H9 (cell line): Measurements from ENCODE around the gene KRT71. TPM values are rescaled to one million over a fixed set of nuclear protein-coding genes. Genes with fewer than 3 reads are reported as not detected.

Experiments used
- DNase-seq: peaks from one replicate; pipeline ENCODE4 v3.0.0-alpha.2; 2017
- H2AFZ ChIP-seq: one replicate; pipeline ENCODE4 v1.6.1; 2013; ENCODE audit warnings: mild to moderate bottlenecking, low read length, control low read depth, moderate library complexity
- H2AK5ac ChIP-seq: 2 replicates; pipeline ENCODE4 v1.6.1; 2013; ENCODE audit warnings: low read length, control low read depth, mixed read lengths; ENCODE audit not compliant: insufficient read length
- H2BK120ac ChIP-seq: one replicate; pipeline ENCODE4 v1.6.1; 2013; ENCODE audit warnings: low read depth, mild to moderate bottlenecking, low read length, control low read depth, inconsistent platforms; ENCODE audit not compliant: poor library complexity, severe bottlenecking
- H2BK12ac ChIP-seq: 2 replicates; pipeline ENCODE4 v1.6.1; 2013; ENCODE audit warnings: low read length, control low read depth, mixed read lengths, low read depth; ENCODE audit not compliant: insufficient read length
- H2BK15ac ChIP-seq: 2 replicates; pipeline ENCODE4 v1.6.1; 2013; ENCODE audit warnings: low read depth, low read length, control low read depth
- H2BK20ac ChIP-seq: one replicate; pipeline ENCODE4 v1.6.1; 2013; ENCODE audit warnings: low read depth, mild to moderate bottlenecking, low read length, control low read depth, inconsistent platforms; ENCODE audit not compliant: poor library complexity, severe bottlenecking
- H2BK5ac ChIP-seq: 2 replicates; pipeline ENCODE4 v1.6.1; 2013; ENCODE audit warnings: low read length, control low read depth, mixed read lengths; ENCODE audit not compliant: insufficient read length
- H3K14ac ChIP-seq: 2 replicates; pipeline ENCODE4 v1.6.1; 2013; ENCODE audit warnings: low read length, control low read depth; ENCODE audit not compliant: insufficient read depth
- H3K18ac ChIP-seq: 2 replicates; pipeline ENCODE4 v1.6.1; 2013; ENCODE audit warnings: low read depth, mild to moderate bottlenecking, mixed read lengths, low read length, control low read depth; ENCODE audit not compliant: insufficient read length
- H3K23ac ChIP-seq: 2 replicates; pipeline ENCODE4 v1.6.1; 2013; ENCODE audit warnings: low read length, control low read depth, mixed read lengths, low read depth; ENCODE audit not compliant: insufficient read length
- H3K23me2 ChIP-seq: 2 replicates; pipeline ENCODE4 v1.6.1; 2013; ENCODE audit warnings: low read depth, mild to moderate bottlenecking, mixed read lengths, low read length, control low read depth; ENCODE audit not compliant: insufficient read length, poor library complexity, severe bottlenecking
- H3K27ac ChIP-seq: 2 replicates; pipeline ENCODE4 v1.5.1; 2013; ENCODE audit warnings: low read length, control low read depth, mixed read lengths, low read depth; ENCODE audit not compliant: insufficient read length
- H3K27me3 ChIP-seq: 2 replicates; pipeline ENCODE4 v1.6.1; 2013; ENCODE audit warnings: low read length, control low read depth, inconsistent platforms; ENCODE audit not compliant: insufficient read depth
- H3K4ac ChIP-seq: 2 replicates; pipeline ENCODE4 v1.6.1; 2013; ENCODE audit warnings: low read depth, mild to moderate bottlenecking, control low read depth, inconsistent platforms, low read length, moderate library complexity
- H3K4me1 ChIP-seq: 2 replicates; pipeline ENCODE4 v1.6.1; 2013; ENCODE audit warnings: low read length, control low read depth, inconsistent platforms; ENCODE audit not compliant: insufficient read depth
- H3K4me2 ChIP-seq: 2 replicates; pipeline ENCODE4 v1.6.1; 2013; ENCODE audit warnings: low read length, control low read depth, mixed read lengths; ENCODE audit not compliant: insufficient read length, insufficient read depth
- H3K56ac ChIP-seq: 2 replicates; pipeline ENCODE4 v1.6.1; 2013; ENCODE audit warnings: low read depth, mild to moderate bottlenecking, mixed read lengths, low read length, control low read depth; ENCODE audit not compliant: insufficient read length
- H3K79me1 ChIP-seq: 2 replicates; pipeline ENCODE4 v1.6.1; 2013; ENCODE audit warnings: low read depth, mild to moderate bottlenecking, moderate library complexity, low read length, control low read depth, inconsistent platforms; ENCODE audit not compliant: insufficient read depth, poor library complexity, severe bottlenecking
- H3K79me2 ChIP-seq: 2 replicates; pipeline ENCODE4 v1.6.1; 2013; ENCODE audit warnings: low read length, control low read depth, inconsistent platforms; ENCODE audit not compliant: insufficient read depth
- H3K9ac ChIP-seq: 2 replicates; pipeline ENCODE4 v1.6.1; 2013; ENCODE audit warnings: low read length, control low read depth, mixed read lengths; ENCODE audit not compliant: insufficient read length; ENCODE audit errors: extremely low read depth
- H3K9me3 ChIP-seq: one replicate; pipeline ENCODE4 v1.6.1; 2013; ENCODE audit warnings: low read depth, low read length, inconsistent platforms; ENCODE audit not compliant: control insufficient read depth
- H3T11ph ChIP-seq: one replicate; pipeline ENCODE4 v1.6.1; 2013; ENCODE audit warnings: mild to moderate bottlenecking, low read length, control low read depth, inconsistent platforms
- H4K20me1 ChIP-seq: one replicate; pipeline ENCODE4 v1.6.1; 2013; ENCODE audit not compliant: control insufficient read depth, insufficient read length, insufficient read depth
- H4K5ac ChIP-seq: 2 replicates; pipeline ENCODE4 v1.6.1; 2013; ENCODE audit warnings: low read depth, mild to moderate bottlenecking, mixed read lengths, low read length, control low read depth; ENCODE audit not compliant: insufficient read length
- H4K8ac ChIP-seq: replicated peaks from 2 replicates; pipeline ENCODE4 v1.6.1; 2013; ENCODE audit warnings: low read length, control low read depth, mixed read lengths, low read depth; ENCODE audit not compliant: insufficient read length
- H4K91ac ChIP-seq: 2 replicates; pipeline ENCODE4 v1.6.1; 2013; ENCODE audit warnings: low read depth, mild to moderate bottlenecking, moderate library complexity, mixed read lengths, low read length, control low read depth; ENCODE audit not compliant: insufficient read length
- H3K27ac Mint-ChIP-seq, 3 experiments: 2 replicates in 2 of 3; 3 replicates in 1 of 3; pipeline ENCODE4 v1.8.0; 2020 to 2021; ENCODE audit warnings: mixed read lengths in 3 of 3, mild to moderate bottlenecking in 1 of 3, moderate library complexity in 1 of 3
- H3K27me3 Mint-ChIP-seq: 2 replicates; pipeline ENCODE4 v1.8.0; 2021; ENCODE audit warnings: low read depth, mild to moderate bottlenecking, moderate library complexity, mixed read lengths
- H3K36me3 Mint-ChIP-seq, 3 experiments: 2 replicates in 2 of 3; 3 replicates in 1 of 3; pipeline ENCODE4 v1.8.0; 2020 to 2021; ENCODE audit warnings: low read depth in 3 of 3, mixed read lengths in 3 of 3; ENCODE audit not compliant: insufficient read depth in 1 of 3
- H3K4me1 Mint-ChIP-seq, 2 experiments: 2 replicates each; pipeline ENCODE4 v1.8.0; 2020; ENCODE audit warnings: mixed read lengths in 2 of 2
- H3K4me3 Mint-ChIP-seq, 2 experiments: 2 replicates in 1 of 2; 3 replicates in 1 of 2; pipeline ENCODE4 v1.8.0; 2020 to 2021; ENCODE audit warnings: mild to moderate bottlenecking in 2 of 2, mixed read lengths in 2 of 2, moderate library complexity in 1 of 2
- H3K9me3 Mint-ChIP-seq, 2 experiments: 2 replicates in 1 of 2; 3 replicates in 1 of 2; pipeline ENCODE4 v1.8.0; 2020; ENCODE audit warnings: mild to moderate bottlenecking in 2 of 2, mixed read lengths in 2 of 2, moderate library complexity in 1 of 2
- WGBS: extraction: QIAGEN DNeasy Blood & Tissue Kit; methylation state at CpG from one replicate; pipeline ENCODE4 v1.1.7; 2013; ENCODE audit warnings: missing lambda C conversion rate, low lambda C conversion rate, mixed read lengths; ENCODE audit not compliant: insufficient read length; ENCODE audit errors: extremely low coverage; 5-methylcytosine and 5-hydroxymethylcytosine counted together
- total RNA-seq: library from RNA; stranded (reverse); gene quantifications from 2 replicates; pipeline ENCODE4 v1.2.1, GENCODE V29; 2021
- TF ChIP-seq, protein P1 (sequence below): fragments of 200-600 bp; sonication (generic); conservative IDR thresholded peaks from 3 replicates; pipeline ENCODE4 v1.8.0; 2021; ENCODE audit warnings: antibody characterized with exemption, mild to moderate bottlenecking

KRT71 gene
- total RNA-seq, 1 experiment from 2014 or later = not detected

DNA sequence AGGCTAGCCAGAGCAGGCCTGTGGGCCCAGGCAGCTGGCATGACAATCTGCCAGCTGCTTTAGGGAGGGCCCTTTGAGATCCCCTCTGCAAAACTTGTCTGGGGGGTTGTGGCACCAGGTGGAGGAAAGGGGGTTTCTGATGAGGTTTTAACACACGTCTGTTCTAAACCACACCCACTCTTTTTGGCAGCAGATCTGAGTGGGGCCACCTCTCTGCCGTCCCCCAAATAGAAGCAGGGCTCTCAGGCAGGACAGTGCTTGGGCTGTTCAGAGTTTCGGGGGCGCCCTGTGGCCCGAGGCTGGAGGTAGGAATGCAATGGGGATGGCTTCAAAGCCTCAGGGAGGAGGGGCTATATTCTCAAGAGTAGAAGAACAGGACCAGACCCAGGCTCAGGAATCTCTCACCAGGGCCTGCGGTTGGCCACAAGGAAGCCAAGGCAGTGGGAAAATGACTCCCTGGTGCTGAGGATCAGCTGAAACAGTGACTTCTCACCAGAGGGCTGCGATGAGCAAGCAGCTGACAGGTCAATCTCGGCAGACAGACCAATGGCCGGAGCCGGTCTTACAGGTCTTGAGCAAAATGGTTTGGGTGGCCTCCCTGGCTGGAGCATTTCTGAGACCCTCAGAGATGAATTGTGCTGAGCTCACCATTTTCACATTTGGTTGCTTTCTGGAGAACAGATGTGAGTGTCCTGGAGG is 31.2 kb downstream of the KRT71 start:
- TF ChIP-seq, protein P1, sequence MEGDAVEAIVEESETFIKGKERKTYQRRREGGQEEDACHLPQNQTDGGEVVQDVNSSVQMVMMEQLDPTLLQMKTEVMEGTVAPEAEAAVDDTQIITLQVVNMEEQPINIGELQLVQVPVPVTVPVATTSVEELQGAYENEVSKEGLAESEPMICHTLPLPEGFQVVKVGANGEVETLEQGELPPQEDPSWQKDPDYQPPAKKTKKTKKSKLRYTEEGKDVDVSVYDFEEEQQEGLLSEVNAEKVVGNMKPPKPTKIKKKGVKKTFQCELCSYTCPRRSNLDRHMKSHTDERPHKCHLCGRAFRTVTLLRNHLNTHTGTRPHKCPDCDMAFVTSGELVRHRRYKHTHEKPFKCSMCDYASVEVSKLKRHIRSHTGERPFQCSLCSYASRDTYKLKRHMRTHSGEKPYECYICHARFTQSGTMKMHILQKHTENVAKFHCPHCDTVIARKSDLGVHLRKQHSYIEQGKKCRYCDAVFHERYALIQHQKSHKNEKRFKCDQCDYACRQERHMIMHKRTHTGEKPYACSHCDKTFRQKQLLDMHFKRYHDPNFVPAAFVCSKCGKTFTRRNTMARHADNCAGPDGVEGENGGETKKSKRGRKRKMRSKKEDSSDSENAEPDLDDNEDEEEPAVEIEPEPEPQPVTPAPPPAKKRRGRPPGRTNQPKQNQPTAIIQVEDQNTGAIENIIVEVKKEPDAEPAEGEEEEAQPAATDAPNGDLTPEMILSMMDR = no peak
- no peak overlapping the region for H2AFZ ChIP-seq
- no peak overlapping the region for H3K56ac ChIP-seq
- Mint-ChIP-seq H3K9me3 (no peaks in the 10 kb centered on the region; a peak in 1 of 5 replicates), H3K36me3 (no peaks in the 10 kb centered on the region), H3K4me3 (no peak overlapping the region; a peak in 1 of 5 replicates), H3K4me1 (peaks cover 15 to 20% of the 10 kb centered on the region in 2 experiments), H3K27me3 (peaks cover 3% of the 10 kb centered on the region), H3K27ac (no peak overlapping the region; a peak in 2 of 7 replicates)
- no peaks in the 10 kb centered on the region for H4K20me1 ChIP-seq
- no peak overlapping the region for H4K5ac ChIP-seq
- no peaks in the 10 kb centered on the region for H3K23me2 ChIP-seq
- WGBS = no CpG with 5 or more reads among the region's 10 CpGs
- no peak overlapping the region for H2BK15ac ChIP-seq
- H3K14ac ChIP-seq = 0 out of 2 replicates have a peak overlapping the region, but pooled peaks have one; percentile 50
- H3K9ac ChIP-seq = no peak overlapping the region
- H3K4ac ChIP-seq = no peak overlapping the region
- H2BK120ac ChIP-seq = no peak overlapping the region
- H3K9me3 ChIP-seq = no peaks in the 10 kb centered on the region
- H3K27me3 ChIP-seq = no peaks in the 10 kb centered on the region
- H2BK5ac ChIP-seq = no peak overlapping the region
- no peak overlapping the region for H3K27ac ChIP-seq
- no peaks in the 10 kb centered on the region for H3K79me2 ChIP-seq
- no peak overlapping the region for H3K18ac ChIP-seq
- H2BK20ac ChIP-seq = no peak overlapping the region
- DNase-seq = peak; percentile 42
- no peak overlapping the region for H4K8ac ChIP-seq
- H3K4me2 ChIP-seq = no peak overlapping the region
- H3K4me1 ChIP-seq = no peaks in the 10 kb centered on the region
- no peaks in the 10 kb centered on the region for H3K79me1 ChIP-seq
- H4K91ac ChIP-seq = no peak overlapping the region
- no peak overlapping the region for H2AK5ac ChIP-seq
- H3T11ph ChIP-seq = no peak overlapping the region
- H3K23ac ChIP-seq = no peak overlapping the region
- no peak overlapping the region for H2BK12ac ChIP-seq
